ENCODE measurements around the gene MFNG. TPM values are rescaled to one million over a fixed set of nuclear protein-coding genes. Genes with fewer than 3 reads are reported as not detected.

MFNG gene
- total RNA-seq, 2 experiments from 2014 or later, result 207 to 211 TPM

- Mint-ChIP-seq H3K27me3 (no peaks in the 10 kb centered on the region), H3K4me1 (peaks cover 43% of the 10 kb centered on the region), H3K36me3 (peaks cover 26% of the 10 kb centered on the region), H3K9me3 (no peaks in the 10 kb centered on the region), H3K27ac (peak overlapping the region; percentile 89), H3K4me3 (peak overlapping the region; percentile 90)
- ATAC-seq (ENCODE audit: low read depth) (no peak), DNase-seq (no peak)
- POLR2A ChIA-PET, result interaction anchor here (0.6 kb wide), 1 partner anchor 46 kb away, joined by 3 read pairs; no protein-coding TSS in a partner anchor
These were observed 3.1 kb downstream of the MFNG start for GRCh38 chr22:37483050-37483449.

- H3K4me1 Mint-ChIP-seq, result peaks cover 39% of the 10 kb centered on the region
These were observed 3.9 kb downstream of the MFNG start for GRCh38 chr22:37482244-37482643.

DNA sequence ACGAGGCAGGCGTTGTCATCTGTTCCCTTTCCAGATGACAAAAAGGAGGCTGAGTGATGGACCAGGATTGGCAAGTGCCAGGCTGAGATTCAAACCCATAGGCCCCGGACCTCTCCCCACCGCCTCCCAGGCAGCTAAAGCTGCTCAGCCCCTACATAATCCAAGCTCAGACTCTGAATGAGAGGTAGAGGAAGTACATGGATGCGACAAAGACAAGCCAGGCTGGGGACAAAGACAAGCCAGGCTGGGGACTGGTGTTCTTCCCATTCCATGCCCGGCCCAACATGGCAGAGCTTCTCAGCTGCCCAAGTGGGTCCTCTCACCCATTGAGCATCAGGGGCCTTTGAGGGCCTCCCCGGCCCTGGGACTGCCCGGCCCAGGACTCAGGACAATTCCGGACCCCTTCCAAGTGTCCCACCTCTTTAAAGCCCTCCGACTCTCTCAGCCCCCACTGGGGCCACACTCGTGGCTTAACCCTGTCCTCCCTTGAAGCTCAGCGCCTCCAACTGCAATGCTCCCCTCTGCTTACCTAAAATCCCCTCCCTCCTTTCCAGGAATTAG lies 4.8 kb downstream of the MFNG start:
- peaks cover 26% of the 10 kb centered on the region for H3K36me3 Mint-ChIP-seq
- ATAC-seq (ENCODE audit: low read depth) (no peak), DNase-seq (no peak)
- peak overlapping the region; percentile 89 for H3K27ac Mint-ChIP-seq
- H3K4me1 Mint-ChIP-seq, result peaks cover 33% of the 10 kb centered on the region
- H3K9me3 Mint-ChIP-seq, result no peaks in the 10 kb centered on the region
- H3K27me3 Mint-ChIP-seq, result no peaks in the 10 kb centered on the region
- POLR2A ChIA-PET, result no interaction called here
- H3K4me3 Mint-ChIP-seq, result no peak overlapping the region

More at GRCh38 chr22:37482244-37482643, 3.9 kb downstream of the MFNG start:
- no peaks in the 10 kb centered on the region for H3K27me3 Mint-ChIP-seq
- DNase-seq, result no peak
- POLR2A ChIA-PET, result interaction anchor here (0.6 kb wide), 1 partner anchor 45 kb away, joined by 3 read pairs; no protein-coding TSS in a partner anchor
- no peak for ATAC-seq (ENCODE audit: low read depth)
- H3K27ac Mint-ChIP-seq, result peak overlapping the region; percentile 89
- peaks cover 26% of the 10 kb centered on the region for H3K36me3 Mint-ChIP-seq
- H3K9me3 Mint-ChIP-seq, result no peaks in the 10 kb centered on the region
- H3K4me3 Mint-ChIP-seq, result peak overlapping the region; percentile 90

- H3K27ac Mint-ChIP-seq, result peak overlapping the region; percentile 71
- H3K27me3 Mint-ChIP-seq, result no peaks in the 10 kb centered on the region
- DNase-seq (no peak), ATAC-seq (ENCODE audit: low read depth) (no peak)
- H3K4me1 Mint-ChIP-seq, result peaks cover 33% of the 10 kb centered on the region
- H3K36me3 Mint-ChIP-seq, result peaks cover 30% of the 10 kb centered on the region
- H3K4me3 Mint-ChIP-seq, result no peak overlapping the region
- no peaks in the 10 kb centered on the region for H3K9me3 Mint-ChIP-seq
- POLR2A ChIA-PET, result interaction anchor here (1.0 kb wide), 1 partner anchor 87 kb away, joined by 3 read pairs; no protein-coding TSS in a partner anchor
These were observed 5.5 kb downstream of the MFNG start for GRCh38 chr22:37480387-37481346.

DNA sequence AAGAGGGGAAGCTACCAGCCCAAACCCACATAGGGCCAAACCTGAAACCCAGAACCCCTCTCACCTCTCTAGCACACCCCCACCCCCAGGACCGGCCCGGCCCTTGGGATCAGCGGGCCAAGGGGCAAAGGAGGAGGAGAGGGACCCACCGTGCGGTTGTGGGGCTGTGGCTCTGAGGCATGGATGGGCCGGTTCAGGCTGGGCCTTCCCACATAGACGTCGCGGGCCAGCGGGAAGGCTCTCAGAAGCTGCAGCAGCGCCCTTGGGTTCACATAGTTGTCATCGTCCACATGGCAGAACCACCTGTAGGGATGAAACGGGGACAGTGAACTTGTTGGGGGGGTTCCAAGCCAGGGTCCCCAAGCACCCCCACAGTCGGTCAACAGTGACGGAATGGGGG lies 7.0 kb downstream of the MFNG start:
- no peak for DNase-seq
- Mint-ChIP-seq H3K4me3 (no peak overlapping the region), H3K27ac (no peak overlapping the region), H3K4me1 (peaks cover 32% of the 10 kb centered on the region), H3K9me3 (no peaks in the 10 kb centered on the region), H3K36me3 (peaks cover 32% of the 10 kb centered on the region), H3K27me3 (no peaks in the 10 kb centered on the region)
- ATAC-seq (ENCODE audit: low read depth), result no peak
- POLR2A ChIA-PET, result interaction anchor here (0.6 kb wide), 1 partner anchor 1550 kb away, joined by 3 read pairs; no protein-coding TSS in a partner anchor

DNA sequence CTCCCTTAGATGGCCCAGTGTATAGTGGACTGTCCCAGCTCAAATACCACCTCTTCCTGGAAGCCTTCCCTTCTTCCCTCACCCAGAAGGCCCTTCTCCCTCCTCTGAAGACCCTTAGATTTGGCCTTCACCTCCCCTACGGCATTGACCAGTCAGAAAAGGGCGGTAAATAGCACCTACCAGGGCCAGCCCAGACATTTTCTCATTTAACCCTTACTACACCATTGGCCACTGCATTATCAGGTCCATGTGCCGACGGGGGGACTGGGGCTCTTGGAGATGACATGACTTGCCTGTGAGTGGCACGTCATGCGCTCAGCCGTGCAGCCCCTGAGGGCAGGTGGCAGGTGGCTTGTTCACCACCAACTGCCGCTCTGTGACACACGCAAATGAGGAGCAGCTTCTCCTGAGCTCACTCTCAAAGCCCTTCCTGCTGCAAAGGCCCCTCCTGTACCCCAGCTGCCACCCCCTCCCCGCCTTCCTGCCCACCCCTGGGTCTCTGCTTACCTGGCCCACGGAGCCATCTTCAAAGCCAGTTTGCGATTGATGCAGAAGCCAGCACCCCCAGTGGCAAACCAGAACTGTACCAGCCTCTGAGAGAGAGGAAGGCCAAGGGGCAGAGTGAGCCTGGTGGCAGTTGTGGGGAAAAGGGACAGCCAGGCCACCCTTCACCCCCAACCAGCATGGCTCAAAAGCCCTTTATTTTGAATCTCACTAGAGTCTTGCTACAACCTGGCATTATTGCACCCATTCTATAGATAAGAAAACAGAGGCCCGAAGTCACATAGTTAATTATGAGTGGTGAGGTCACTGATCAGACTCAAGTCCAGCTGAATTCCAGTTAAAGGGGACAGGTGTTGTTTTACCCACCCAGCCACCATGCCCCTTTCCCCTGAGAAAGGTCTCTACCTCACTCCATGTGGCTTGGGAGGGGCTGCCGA lies 9.5 kb downstream of the MFNG start:
- H3K27me3 Mint-ChIP-seq, result no peaks in the 10 kb centered on the region
- H3K9me3 Mint-ChIP-seq, result no peaks in the 10 kb centered on the region
- peaks cover 16% of the 10 kb centered on the region for H3K4me1 Mint-ChIP-seq
- DNase-seq (no peak), ATAC-seq (ENCODE audit: low read depth) (no peak)
- H3K4me3 Mint-ChIP-seq, result no peak overlapping the region
- H3K36me3 Mint-ChIP-seq, result peaks cover 16% of the 10 kb centered on the region
- peak overlapping the region; percentile 73 for H3K27ac Mint-ChIP-seq
- POLR2A ChIA-PET, result no interaction called here

- no peak overlapping the region for H3K4me3 Mint-ChIP-seq
- DNase-seq (no peak), ATAC-seq (ENCODE audit: low read depth) (no peak)
- no peaks in the 10 kb centered on the region for H3K9me3 Mint-ChIP-seq
- H3K36me3 Mint-ChIP-seq, result peaks cover 18% of the 10 kb centered on the region
- H3K4me1 Mint-ChIP-seq, result peaks cover 13% of the 10 kb centered on the region
- POLR2A ChIA-PET, result no interaction called here
- H3K27ac Mint-ChIP-seq, result no peak overlapping the region
- H3K27me3 Mint-ChIP-seq, result no peaks in the 10 kb centered on the region
These were observed 11.6 kb downstream of the MFNG start for GRCh38 chr22:37474447-37475090.

DNA sequence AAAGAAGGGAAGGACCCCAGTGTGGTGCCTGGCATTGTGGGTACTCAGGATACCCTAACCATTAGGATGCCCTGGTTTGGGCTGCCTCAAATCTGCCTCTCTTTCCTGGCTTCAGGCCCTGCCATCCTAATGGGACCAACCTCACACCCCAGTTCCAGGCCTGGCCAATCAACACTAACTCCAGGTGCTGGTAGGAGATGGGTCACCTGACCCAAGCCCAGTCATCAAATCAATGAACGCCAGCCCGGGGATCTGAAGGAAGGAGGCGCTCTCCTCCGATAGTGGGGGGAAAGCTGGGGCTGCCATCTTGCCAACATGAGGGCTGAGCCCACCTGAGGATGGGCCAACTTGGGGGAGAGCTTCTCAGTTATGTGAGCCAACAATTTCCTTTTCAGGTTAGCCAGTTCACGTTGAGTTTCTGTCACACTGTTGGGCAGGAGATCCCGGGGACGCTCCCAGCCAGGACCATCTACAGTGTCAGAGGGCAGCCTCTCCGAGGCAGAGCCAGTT lies 12.7 kb downstream of the MFNG start:
- H3K9me3 Mint-ChIP-seq, result no peaks in the 10 kb centered on the region
- peaks cover 13% of the 10 kb centered on the region for H3K4me1 Mint-ChIP-seq
- no peaks in the 10 kb centered on the region for H3K27me3 Mint-ChIP-seq
- H3K4me3 Mint-ChIP-seq, result no peak overlapping the region
- no peak for ATAC-seq (ENCODE audit: low read depth)
- POLR2A ChIA-PET, result interaction anchor here (0.7 kb wide), 1 partner anchor 632 kb away, joined by 4 read pairs; no protein-coding TSS in a partner anchor
- no peak for DNase-seq
- peaks cover 21% of the 10 kb centered on the region for H3K36me3 Mint-ChIP-seq
- no peak overlapping the region for H3K27ac Mint-ChIP-seq

DNA sequence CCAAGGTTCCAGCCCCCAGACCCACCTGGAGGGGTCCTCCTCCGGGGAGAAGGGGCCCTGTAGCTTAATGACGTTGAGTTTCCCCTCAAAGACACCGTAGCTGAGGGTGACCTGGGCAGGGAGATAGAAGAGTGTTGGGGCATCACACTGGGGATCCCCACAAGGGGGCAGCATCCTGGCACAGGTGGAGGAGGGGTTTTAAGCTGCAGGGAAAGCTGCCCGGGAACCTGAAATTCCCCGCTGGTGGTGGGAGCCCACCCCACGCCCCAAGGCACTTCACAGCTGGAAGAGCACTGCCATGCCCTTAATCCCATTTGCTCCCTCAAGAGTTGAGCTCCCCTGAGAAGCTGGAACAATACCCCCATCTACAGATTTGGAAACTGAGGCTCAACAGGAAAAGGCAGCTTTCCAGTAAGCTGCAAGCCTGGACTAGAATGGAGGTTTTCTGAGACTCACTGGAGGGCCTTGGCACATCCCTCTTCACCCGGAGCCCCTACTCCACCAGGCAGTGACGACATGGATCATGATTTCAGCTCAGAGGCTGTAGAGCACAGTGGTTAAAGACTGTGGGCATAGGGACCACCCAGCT lies 13.7 kb downstream of the MFNG start:
- POLR2A ChIA-PET, result interaction anchor here (0.7 to 1.5 kb wide), 3 partner anchors 12 to 631 kb away, joined by 3 to 7 read pairs (median 4); partner anchors contain the start of gene MFNG
- no peak overlapping the region for H3K4me3 Mint-ChIP-seq
- peak; percentile 52 for DNase-seq
- peaks cover 13% of the 10 kb centered on the region for H3K4me1 Mint-ChIP-seq
- H3K27me3 Mint-ChIP-seq, result no peaks in the 10 kb centered on the region
- H3K9me3 Mint-ChIP-seq, result no peaks in the 10 kb centered on the region
- peak; percentile 34 for ATAC-seq (ENCODE audit: low read depth)
- H3K36me3 Mint-ChIP-seq, result peaks cover 25% of the 10 kb centered on the region
- H3K27ac Mint-ChIP-seq, result peak overlapping the region; percentile 25

DNA sequence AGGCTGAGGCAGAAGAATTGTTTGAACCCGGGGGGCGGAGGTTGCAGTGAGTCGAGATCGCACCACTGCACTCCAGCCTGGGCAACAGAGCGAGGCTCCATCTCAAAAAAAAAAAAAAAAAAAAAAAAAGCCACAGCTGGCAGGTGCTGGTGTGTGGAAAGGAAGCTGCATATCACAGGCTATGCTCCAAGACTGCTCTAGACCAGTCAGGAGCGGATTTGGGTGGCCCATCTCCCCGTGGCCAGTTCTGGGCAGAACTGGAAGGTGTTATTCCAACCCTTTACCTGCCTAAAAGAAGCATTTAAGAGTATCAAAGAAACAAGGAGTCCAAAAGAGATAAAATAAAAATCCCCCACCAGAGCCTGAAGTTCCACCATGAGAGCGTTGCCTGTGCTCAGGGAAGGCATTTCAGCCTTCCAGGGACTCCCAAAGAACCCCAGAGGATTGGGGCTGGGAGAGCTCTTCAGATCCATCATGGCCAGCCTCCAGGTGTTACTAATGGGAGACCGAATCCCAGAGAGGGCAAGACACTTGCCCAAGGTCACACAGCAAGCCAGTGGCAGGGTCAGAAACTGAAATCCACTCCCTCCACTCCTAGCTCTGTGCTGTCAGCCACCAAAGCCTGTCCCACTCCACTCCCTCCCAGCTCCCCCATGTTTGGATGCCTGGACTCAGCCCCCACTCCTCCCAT lies 14.3 kb downstream of the MFNG start:
- H3K4me1 Mint-ChIP-seq, result peaks cover 11% of the 10 kb centered on the region
- no peak for ATAC-seq (ENCODE audit: low read depth)
- POLR2A ChIA-PET, result interaction anchor here (1.2 to 1.5 kb wide), 2 partner anchors 13 to 15 kb away, joined by 3 to 7 read pairs; partner anchors contain the start of gene MFNG
- H3K36me3 Mint-ChIP-seq, result peaks cover 26% of the 10 kb centered on the region
- H3K4me3 Mint-ChIP-seq, result no peak overlapping the region
- no peak for DNase-seq
- H3K9me3 Mint-ChIP-seq, result no peaks in the 10 kb centered on the region
- H3K27me3 Mint-ChIP-seq, result no peaks in the 10 kb centered on the region
- peak overlapping the region; percentile 25 for H3K27ac Mint-ChIP-seq

DNA sequence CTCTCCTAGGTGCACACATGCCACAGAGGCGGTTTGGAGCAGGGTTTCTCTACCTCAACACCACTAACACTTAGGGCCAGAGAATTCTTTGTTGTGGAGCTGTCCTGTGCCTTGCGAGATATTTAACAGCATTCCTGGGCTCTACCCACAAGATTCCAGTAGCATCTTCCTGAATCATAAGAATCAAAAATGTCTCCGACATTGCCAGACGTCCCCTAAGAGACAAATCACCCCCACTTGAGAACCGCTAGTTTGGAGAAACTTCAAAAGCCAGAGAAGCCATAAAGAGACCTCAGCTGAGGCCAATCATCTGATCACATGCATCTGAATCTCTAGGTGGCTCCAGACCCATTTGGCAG lies 16.1 kb downstream of the MFNG start:
- Mint-ChIP-seq H3K36me3 (peaks cover 31% of the 10 kb centered on the region), H3K27me3 (no peaks in the 10 kb centered on the region), H3K4me3 (no peak overlapping the region), H3K9me3 (no peaks in the 10 kb centered on the region), H3K27ac (no peak overlapping the region), H3K4me1 (peaks cover 13% of the 10 kb centered on the region)
- ATAC-seq (ENCODE audit: low read depth), result no peak
- POLR2A ChIA-PET, result interaction anchor here (1.0 kb wide), 1 partner anchor 15 kb away, joined by 4 read pairs; no protein-coding TSS in a partner anchor
- no peak for DNase-seq
